Nephron progenitor cell (in vitro differentiated cells): Measurements from ENCODE around the gene RDH5.

Source experiments
- DNase-seq: peaks from one replicate; pipeline ENCODE4 v3.0.0; 2021
- H3K27ac Mint-ChIP-seq: 2 replicates; pipeline ENCODE4 v1.8.0; 2021; ENCODE audit warnings: mild to moderate bottlenecking, moderate library complexity, mixed read lengths
- H3K27me3 Mint-ChIP-seq: 2 replicates; pipeline ENCODE4 v1.8.0; 2021; ENCODE audit warnings: mild to moderate bottlenecking, low read depth, mixed read lengths; ENCODE audit not compliant: poor library complexity
- H3K36me3 Mint-ChIP-seq: 2 replicates; pipeline ENCODE4 v1.8.0; 2021; ENCODE audit warnings: low read depth, mixed read lengths
- H3K4me1 Mint-ChIP-seq: 2 replicates; pipeline ENCODE4 v1.8.0; 2021; ENCODE audit warnings: mixed read lengths
- H3K4me3 Mint-ChIP-seq: 2 replicates; pipeline ENCODE4 v1.8.0; 2021; ENCODE audit warnings: mild to moderate bottlenecking, moderate library complexity, mixed read lengths
- H3K9me3 Mint-ChIP-seq: 2 replicates; pipeline ENCODE4 v1.8.0; 2021; ENCODE audit warnings: mild to moderate bottlenecking, moderate library complexity, mixed read lengths
- TF ChIP-seq, protein P1 (sequence below): fragments of 200-600 bp; sonication (generic); IDR thresholded peaks from 2 replicates; pipeline ENCODE4 v1.5.0; 2021; ENCODE audit warnings: antibody characterized with exemption

RDH5 gene

GRCh38 chr12:55726971-55727370 is 6.8 kb downstream of the RDH5 start:
- DNase-seq = no peak
- H3K36me3 Mint-ChIP-seq = peaks cover 33% of the 10 kb centered on the region
- H3K27ac Mint-ChIP-seq = peak overlapping the region; percentile 91
- TF ChIP-seq, protein P1, sequence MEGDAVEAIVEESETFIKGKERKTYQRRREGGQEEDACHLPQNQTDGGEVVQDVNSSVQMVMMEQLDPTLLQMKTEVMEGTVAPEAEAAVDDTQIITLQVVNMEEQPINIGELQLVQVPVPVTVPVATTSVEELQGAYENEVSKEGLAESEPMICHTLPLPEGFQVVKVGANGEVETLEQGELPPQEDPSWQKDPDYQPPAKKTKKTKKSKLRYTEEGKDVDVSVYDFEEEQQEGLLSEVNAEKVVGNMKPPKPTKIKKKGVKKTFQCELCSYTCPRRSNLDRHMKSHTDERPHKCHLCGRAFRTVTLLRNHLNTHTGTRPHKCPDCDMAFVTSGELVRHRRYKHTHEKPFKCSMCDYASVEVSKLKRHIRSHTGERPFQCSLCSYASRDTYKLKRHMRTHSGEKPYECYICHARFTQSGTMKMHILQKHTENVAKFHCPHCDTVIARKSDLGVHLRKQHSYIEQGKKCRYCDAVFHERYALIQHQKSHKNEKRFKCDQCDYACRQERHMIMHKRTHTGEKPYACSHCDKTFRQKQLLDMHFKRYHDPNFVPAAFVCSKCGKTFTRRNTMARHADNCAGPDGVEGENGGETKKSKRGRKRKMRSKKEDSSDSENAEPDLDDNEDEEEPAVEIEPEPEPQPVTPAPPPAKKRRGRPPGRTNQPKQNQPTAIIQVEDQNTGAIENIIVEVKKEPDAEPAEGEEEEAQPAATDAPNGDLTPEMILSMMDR = no peak
- peak overlapping the region; percentile 90 for H3K4me3 Mint-ChIP-seq
- peaks cover 2% of the 10 kb centered on the region for H3K27me3 Mint-ChIP-seq
- H3K9me3 Mint-ChIP-seq = no peaks in the 10 kb centered on the region
- peaks cover 68% of the 10 kb centered on the region for H3K4me1 Mint-ChIP-seq

- H3K4me1 Mint-ChIP-seq = peaks cover 69% of the 10 kb centered on the region
- no peak for DNase-seq
- H3K9me3 Mint-ChIP-seq = no peaks in the 10 kb centered on the region
- H3K27me3 Mint-ChIP-seq = peaks cover 3% of the 10 kb centered on the region
- H3K27ac Mint-ChIP-seq = peak overlapping the region; percentile 91
- TF ChIP-seq, protein P1 = no peak
- H3K4me3 Mint-ChIP-seq = peak overlapping the region; percentile 90
- H3K36me3 Mint-ChIP-seq = peaks cover 33% of the 10 kb centered on the region
Observed at GRCh38 chr12:55727643-55728185, 7.5 kb downstream of the RDH5 start.

GRCh38 chr12:55728186-55728938 is 8.2 kb downstream of the RDH5 start:
- TF ChIP-seq, protein P1 = no peak
- Mint-ChIP-seq H3K4me3 (peak overlapping the region; percentile 90), H3K36me3 (peaks cover 29% of the 10 kb centered on the region), H3K27ac (no peak overlapping the region), H3K27me3 (peaks cover 5% of the 10 kb centered on the region), H3K4me1 (peaks cover 65% of the 10 kb centered on the region), H3K9me3 (no peaks in the 10 kb centered on the region)
- DNase-seq = peak; percentile 67

DNA sequence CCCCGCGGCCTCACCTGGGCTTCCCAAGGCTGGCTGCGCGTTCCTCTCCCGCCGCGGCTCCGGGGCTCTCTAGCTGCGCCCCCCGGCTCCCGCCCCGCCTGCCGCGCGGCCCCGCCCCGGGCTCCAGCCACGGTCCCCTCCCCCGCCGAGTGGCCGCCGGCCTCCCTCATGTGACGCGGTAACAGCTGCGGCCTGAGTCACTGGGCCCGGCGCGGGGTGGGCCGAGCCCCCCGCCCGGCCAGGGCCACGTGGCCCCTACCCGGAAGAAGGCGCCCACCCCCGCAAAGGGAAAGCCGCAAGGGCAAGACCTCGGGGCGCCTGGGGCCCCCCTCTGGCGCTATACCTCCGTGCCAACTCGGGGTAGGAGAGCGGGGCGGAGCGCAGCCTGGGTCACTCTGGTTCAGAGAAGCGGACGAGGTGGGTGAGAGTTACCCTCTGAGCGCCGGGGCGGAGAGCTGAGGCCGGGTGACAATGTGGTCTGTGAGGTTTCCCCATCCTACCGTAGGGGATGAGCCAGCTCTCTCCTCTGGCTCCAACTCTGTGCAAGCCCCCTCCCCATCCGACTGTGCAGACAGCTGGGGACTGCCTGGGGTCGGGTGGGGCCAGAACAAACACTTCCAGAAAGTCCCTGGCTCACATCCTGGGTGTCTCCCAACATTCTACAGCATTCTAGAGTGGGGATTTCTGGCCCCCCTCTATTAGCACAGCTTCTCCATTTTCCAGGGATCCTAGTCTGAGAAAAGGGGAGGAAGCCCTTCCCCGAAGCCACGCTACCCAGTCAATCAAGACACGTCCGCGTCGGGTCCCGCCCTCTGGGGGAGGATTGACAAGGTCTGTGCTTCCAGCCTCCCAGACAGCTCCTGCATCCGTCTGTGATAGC is 9.0 kb downstream of the RDH5 start, which contains the start of gene CD63:
Gene CD63 (minus strand): TSS at position 71 of the 880 bp plus-strand sequence. CDS start 668 bp downstream, outside the sequence.
- Mint-ChIP-seq H3K27ac (peak within 1 kb of the TSS; percentile 99), H3K27me3 (peaks cover 5% of the 10 kb centered on the region), H3K4me1 (peaks cover 60% of the 10 kb centered on the region), H3K36me3 (peaks cover 24% of the 10 kb centered on the region), H3K9me3 (no peaks in the 10 kb centered on the region), H3K4me3 (peak within 1 kb of the TSS; percentile 90)
- peak; percentile 85 for DNase-seq
- TF ChIP-seq, protein P1 = no peak

DNA sequence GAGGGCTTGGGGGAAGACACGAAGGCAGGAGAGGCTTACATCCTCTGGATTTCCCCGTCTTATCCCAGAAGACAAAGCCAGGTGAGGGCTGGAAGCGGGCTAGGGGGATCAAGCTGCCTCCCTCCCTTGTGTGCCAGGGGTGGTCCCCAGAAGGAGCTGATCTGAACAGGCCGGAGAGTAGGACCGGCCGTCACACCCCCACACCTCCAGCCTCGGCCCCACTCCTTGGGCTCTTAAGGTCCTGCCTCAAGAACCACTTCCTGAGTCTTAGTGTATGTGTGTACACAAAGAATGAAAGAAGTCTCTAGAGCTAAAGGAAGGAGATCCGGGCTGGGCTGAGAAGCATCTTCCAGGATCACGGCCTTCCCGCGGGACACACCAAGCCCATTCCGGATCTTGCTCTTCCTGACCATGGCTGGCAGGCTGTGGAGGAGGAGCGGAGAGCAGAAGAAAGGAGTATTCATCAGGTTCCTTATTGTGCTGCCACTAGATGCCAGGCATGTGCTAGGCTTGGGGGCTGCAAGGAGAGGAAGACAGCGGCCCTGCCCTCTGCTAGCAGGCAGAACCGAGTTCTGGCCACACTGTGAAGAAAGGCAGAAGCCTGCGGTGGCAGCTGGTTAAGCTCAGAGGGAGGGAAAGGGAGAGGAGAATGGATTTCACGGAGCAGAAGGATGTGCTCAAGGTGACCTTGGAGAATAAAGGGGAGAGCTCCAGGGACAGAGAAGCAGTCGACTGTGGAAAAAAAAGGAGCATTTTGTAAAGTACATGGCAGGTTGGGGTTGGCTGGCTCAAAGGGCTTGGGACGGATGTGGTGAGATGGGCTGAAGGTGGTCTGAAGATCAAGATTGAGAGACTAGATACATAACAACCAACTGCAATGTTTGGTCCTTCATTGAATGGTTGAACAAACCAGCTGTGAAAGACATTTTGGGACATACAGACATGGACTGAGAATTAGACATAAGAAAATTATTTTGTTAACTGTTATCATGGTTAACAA is 9.9 kb downstream of the RDH5 start:
- Mint-ChIP-seq H3K36me3 (peaks cover 16% of the 10 kb centered on the region), H3K4me3 (peak overlapping the region; percentile 90)

More for the DNA sequence above, 9.9 kb downstream of the RDH5 start:
- peak; percentile 37 for DNase-seq
- Mint-ChIP-seq H3K27me3 (peaks cover 5% of the 10 kb centered on the region), H3K9me3 (no peaks in the 10 kb centered on the region), H3K4me1 (peaks cover 52% of the 10 kb centered on the region), H3K27ac (peak overlapping the region; percentile 99)
- TF ChIP-seq, protein P1 = no peak
